NCI-H524 treated with DMSO at 0.1 percent for 48 hours (cell line): ENCODE results near the gene MRAP2.
A peak's percentile ranks its signal among the peaks of the same experiment; 100 is the strongest.

Source experiments
- DNase-seq: peaks from one replicate; lab custom pipeline; 2025; lab: John Stamatoyannopoulos, UW

The MRAP2 gene

GRCh38 chr6:84033523-84034451 is at the start of gene MRAP2:
Gene MRAP2 (plus strand): TSS chr6:84033772. CDS start chr6:84055319, 21,547 bp downstream.
- no peak for DNase-seq

- DNase-seq = no peak
Measured at GRCh38 chr6:83984411-83984810, 49.2 kb upstream of the MRAP2 start.

DNA sequence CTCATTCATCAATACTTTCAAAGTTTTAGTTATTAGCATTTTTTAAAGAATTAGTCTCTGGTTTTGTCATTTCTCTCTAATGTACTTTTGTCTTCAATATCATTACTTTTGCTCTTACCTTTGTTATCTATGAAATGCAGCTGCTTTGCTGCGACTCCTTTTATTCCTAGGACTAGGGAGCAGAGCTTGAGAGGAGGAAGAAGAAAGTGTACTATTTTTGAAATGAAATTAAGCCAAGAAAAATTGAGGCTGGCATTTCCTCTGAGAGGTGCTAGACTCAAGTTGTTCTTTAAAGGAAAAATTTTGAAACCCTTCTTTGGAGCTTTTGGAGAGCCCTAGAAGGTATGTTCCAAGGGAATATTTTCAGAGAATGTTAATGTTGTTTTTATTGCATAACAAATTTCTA is 48.3 kb upstream of the MRAP2 start:
- DNase-seq = no peak

- DNase-seq = no peak
Measured at GRCh38 chr6:83985715-83986114, 47.9 kb upstream of the MRAP2 start.

DNA sequence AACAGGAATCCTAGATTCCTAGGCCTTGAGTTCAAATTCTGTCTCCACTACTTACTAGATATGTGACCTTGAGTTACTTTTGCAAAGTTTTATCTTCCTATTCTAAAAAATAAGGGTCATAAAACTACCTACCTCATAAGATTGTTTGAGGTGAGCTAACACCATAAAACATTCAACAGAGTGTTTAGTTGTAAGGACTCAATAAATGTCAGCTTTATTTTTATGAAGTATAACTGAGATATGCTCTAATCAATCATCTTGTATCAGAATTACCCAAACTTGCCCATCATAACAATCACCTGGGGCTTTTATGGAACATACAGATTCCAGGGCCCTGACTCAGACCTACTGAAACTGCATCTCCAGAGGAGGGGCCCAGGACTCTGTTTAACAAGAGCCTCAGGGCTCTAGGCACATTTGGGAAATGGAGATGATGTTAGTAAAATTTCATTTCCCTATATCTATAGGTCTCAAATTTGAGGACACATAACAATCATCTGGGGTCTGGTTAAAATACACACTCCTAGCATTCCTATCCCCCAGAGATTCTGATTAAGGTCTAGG is 35.5 kb upstream of the MRAP2 start:
- no peak for DNase-seq

DNA sequence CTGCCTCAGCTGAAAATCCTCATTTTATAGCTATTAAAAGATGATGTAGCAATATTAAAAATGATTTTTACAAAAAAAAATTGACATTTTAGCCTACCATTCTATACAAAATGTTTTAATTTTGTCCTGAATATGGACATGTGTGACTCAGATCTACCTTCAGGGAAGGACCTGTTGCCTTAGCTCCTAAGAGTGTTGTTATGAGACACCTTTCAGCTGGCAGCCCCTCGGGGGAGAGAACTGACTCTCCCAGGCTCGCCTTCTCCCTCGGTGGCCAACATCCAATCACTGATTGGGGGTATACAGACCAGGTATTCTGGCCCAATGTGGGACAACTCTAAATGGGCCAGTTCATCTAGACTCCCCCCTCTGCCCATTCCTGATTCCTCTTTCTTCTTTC is 32.5 kb upstream of the MRAP2 start:
- no peak for DNase-seq

DNA sequence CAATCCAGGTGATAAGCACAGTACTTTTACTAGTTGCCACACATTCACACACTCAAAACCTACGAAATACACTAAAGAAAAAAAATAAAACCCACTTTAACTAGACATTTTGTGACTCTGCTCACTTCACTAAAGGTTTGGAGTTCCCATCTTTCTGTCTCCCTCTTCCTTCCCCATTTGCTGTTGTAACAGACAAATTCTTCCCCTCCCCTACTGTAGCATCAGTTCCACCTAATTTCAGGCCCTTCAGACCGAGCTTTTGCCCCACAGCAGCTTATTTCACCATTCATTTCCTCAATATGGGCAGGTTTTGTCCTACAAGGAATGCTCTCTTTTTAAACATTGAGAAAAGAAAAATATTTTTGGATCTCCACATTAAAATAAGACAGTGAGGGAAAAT is 31.3 kb upstream of the MRAP2 start:
- DNase-seq = no peak

GRCh38 chr6:84003131-84003530 is 30.4 kb upstream of the MRAP2 start:
- no peak for DNase-seq

GRCh38 chr6:84003654-84004053 is 29.9 kb upstream of the MRAP2 start:
- no peak for DNase-seq

GRCh38 chr6:84007871-84008270 is 25.7 kb upstream of the MRAP2 start:
- no peak for DNase-seq

- no peak for DNase-seq
Measured at GRCh38 chr6:84013354-84013753, 20.2 kb upstream of the MRAP2 start.

DNA sequence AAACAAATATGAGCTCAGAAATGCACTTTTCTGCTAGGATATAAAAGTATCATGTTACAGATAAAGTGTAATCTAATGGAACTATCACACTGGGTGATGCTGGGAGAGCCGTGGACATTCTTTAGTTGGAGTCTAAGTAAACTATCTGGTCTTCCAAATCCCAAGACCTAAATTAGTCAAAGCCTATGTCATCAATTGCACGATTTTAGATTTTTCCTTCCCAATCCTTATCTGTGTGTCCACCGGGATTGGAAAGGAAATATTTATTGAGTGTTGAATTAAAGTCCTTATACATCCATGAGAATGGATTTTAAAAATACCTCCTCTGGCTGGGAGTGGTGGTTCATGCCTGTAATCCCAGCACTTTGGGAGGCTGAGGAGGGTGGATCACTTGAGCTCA is 19.6 kb upstream of the MRAP2 start:
- DNase-seq = no peak

DNA sequence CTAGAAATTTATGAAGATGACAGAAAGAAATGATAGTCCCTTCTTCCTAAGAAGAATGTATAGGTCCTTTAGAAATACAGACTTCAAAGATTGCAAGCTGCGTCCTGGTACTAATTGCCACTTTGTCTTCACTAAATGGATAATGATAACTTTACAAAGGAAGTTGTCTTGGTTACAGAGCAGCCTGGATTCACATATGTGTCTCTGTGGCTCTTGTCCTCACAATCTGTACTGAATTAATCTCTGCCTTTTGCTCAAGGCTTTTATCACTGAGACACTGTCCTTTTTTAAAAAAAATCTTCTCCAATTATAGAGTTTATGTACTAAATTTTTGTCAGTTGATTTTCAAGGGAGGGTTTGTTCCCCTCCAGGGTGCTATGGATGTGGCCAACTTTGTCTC is 17.5 kb upstream of the MRAP2 start:
- DNase-seq = no peak

DNA sequence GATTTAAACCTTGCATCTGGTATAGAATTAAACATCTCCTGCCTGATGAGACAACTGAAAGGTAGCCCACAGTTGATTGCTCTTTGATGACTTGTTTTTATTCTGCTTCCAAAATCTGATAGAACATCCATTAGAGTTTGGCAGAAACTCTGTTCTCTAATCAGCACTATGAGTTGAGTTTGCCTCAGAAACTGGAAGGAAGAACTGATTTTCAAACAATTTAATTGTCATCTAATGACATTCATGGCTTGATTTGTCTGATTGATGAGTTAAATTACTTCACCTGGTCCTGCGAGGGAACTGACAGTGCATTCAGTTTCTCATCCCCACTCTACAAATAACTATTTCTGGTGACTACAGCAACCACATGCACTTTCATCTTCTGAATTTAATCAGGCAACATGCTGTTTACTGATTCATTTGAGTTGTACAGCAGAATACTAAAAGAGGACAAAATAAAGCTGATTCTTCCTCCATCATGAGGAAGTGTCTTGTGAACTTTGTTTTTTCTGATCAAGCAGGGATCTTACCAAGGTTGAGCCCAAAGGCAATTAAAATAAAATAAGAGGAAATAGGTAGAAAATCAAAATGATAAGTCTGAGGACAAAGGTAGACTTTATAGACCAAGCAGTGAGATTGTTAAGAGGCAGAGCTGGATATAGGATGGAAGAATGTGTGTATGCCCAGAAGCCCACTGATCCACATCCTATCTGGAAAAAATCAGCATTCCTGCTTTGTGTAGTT is 15.7 kb upstream of the MRAP2 start:
- no peak for DNase-seq

DNA sequence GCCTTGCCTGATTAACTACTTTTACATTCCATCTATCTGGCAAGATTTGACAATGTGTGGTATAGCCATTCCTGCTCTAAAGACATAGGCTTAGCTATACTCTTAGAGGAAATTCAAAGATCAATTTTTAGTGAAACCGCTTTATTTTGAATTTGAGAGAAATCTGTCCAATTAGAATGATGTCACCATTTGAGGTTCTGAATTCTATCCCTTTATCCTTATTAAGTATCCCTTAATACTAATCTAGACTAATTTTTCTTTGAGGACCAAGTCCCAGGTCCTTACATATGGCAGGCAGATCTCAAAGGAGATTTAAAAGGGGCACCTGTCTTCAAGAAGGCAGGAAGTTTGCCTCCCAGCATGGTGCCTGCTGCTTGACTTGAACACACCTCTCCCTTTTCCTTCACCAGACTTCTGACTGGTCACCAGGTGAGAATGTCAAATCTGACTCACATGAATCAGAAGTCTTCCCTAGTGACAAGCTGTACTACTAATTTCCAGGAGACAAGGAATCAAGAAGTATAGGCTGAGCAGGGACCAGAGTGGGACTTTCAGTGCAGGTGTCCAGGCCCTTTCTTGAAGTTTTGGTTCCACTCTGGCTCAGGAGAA is 15.0 kb upstream of the MRAP2 start:
- peak; percentile 33 for DNase-seq

- DNase-seq = peak; percentile 60
Measured at GRCh38 chr6:84019141-84019841, 14.3 kb upstream of the MRAP2 start.

DNA sequence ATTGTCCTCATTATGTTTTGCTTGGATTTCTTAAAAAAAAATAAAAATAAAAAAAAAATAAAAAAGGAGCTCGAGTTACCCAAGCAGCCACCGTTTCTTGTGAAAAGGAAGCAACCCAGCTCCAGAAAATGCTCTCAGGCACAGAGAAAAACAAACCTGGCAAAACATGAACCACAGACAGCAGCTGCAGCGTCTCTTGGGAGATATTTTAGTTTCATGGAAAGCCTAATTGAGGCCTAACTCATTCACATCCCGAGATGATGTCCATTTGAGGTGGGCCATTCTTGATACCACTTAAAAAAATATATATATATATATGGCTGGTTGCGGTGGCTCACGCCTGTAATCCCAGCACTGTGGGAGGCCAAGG is 13.7 kb upstream of the MRAP2 start:
- no peak for DNase-seq

DNA sequence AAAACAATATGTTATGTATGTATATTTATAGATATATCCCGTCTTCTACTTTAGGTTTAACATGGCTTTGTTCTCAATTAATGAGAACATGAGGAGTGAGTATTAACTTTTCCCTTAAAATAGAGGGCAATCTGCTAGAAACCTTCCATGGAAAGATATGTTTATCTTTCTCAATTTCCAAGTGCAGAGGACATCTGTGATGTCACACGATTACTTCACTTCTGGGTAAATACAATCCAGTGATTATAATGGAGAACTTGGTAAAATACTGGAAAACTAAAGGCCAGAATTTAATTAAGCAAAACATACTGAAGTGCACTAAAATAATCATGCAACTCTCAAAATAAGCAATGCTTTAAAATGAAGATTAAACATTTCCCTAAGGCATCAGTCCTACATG is 11.9 kb upstream of the MRAP2 start:
- no peak for DNase-seq

GRCh38 chr6:84026721-84027164 is 6.8 kb upstream of the MRAP2 start:
- DNase-seq = no peak

- DNase-seq = no peak
Measured at GRCh38 chr6:84027340-84028181, 6.0 kb upstream of the MRAP2 start.

DNA sequence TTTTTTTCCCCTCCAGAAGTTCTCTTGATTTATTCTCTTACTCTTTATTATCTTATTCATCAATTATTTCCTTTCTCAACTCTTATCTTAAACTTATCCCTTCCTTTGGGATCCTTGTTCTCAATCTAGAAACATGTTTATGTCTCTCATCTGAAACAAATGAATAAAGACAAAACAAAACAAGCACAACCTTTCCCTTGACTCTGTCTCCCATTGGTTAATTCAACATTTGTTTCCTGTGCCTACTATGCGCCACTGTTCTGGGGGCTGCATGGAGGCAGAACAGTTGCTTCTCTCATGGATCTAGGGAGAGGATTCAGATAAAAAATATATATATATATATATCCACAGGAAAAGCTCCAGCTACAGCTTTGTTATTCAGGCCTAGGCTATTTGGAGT is 5.2 kb upstream of the MRAP2 start:
- DNase-seq = no peak
